HG03025 (cell line): Measurements from ENCODE around the gene NUP62.

Experiments used
- ATAC-seq: cut with Tn5 transposase; IDR thresholded peaks from one replicate; pipeline ENCODE4 v1.9.1; 2021; ENCODE audit warnings: mild to moderate bottlenecking, moderate library complexity; ENCODE audit not compliant: unreplicated experiment, low FRiP score

The NUP62 gene

GRCh38 chr19:49857838-49858087 is 71.5 kb downstream of the NUP62 start:
- ATAC-seq: no peak

GRCh38 chr19:49857061-49857837 is 72.1 kb downstream of the NUP62 start:
- no peak for ATAC-seq
